Measurements from ENCODE around the gene MSX2.

GRCh38 chr5:174692381-174692780 is 32.0 kb upstream of the MSX2 start:
- TF ChIP-seq GABPA (IDR thresholded peaks at IDR 0.05; ENCODE audit: borderline replicate concordance, insufficient read depth, low read length) (no peak), TBP (IDR thresholded peaks at IDR 0.05; ENCODE audit: low read depth, low read length) (no peak), CTCF (IDR thresholded peaks at IDR 0.05; ENCODE audit: control extremely low read depth in 1 of 3, insufficient read depth in 1 of 3, low read depth in 1 of 3, low read length in 3 of 3) (no peak), NRF1 (IDR thresholded peaks at IDR 0.05; ENCODE audit: low read depth, low read length) (no peak), JUND (IDR thresholded peaks at IDR 0.05; ENCODE audit: low read length) (no peak), ASH2L (IDR thresholded peaks at IDR 0.05; ENCODE audit: low read length) (no peak), EGR1 (IDR thresholded peaks at IDR 0.05; ENCODE audit: borderline replicate concordance, low read depth, low read length) (no peak), BACH1 (IDR thresholded peaks at IDR 0.05; ENCODE audit: low read length) (no peak), POLR2A (IDR thresholded peaks at IDR 0.05; ENCODE audit: control extremely low read depth in 1 of 2, low read depth in 2 of 2, low read length in 2 of 2) (no peak), EZH2 (IDR thresholded peaks at IDR 0.05; ENCODE audit: low read depth, low read length, severe bottlenecking) (no peak), BRCA1 (IDR thresholded peaks at IDR 0.05; ENCODE audit: low read depth, low read length) (no peak), CHD7 (IDR thresholded peaks at IDR 0.05; ENCODE audit: insufficient replicate concordance, low read length) (no peak), ATF2 (IDR thresholded peaks at IDR 0.05; ENCODE audit: low read length) (no peak), POLR2AphosphoS5 (IDR thresholded peaks at IDR 0.05; ENCODE audit: low read depth, low read length) (no peak)
